CD8-positive, alpha-beta memory T cell (primary cell): Measurements from ENCODE around the gene ITGA2B. TPM values are rescaled to one million over a fixed set of nuclear protein-coding genes. Genes with fewer than 3 reads are reported as not detected.

Source experiments
- CTCF ChIA-PET: fragments of 350-600 bp; sonication (Branson Sonifier 250); formaldehyde crosslinking; loops from one replicate; lab custom pipeline; 2021; ENCODE audit warnings: antibody characterized with exemption; lab: Charles Lee
- POLR2A ChIA-PET: fragments of 350-600 bp; sonication (Branson Sonifier 250); formaldehyde crosslinking; loops from one replicate; lab custom pipeline; 2021; ENCODE audit warnings: antibody characterized with exemption; lab: Charles Lee
- DNase-seq, 5 donors: peaks; one replicate each; pipeline versions ENCODE4 v3.0.0 to v3.0.0-alpha.2; 2020 to 2022; ENCODE audit warnings: mixed read lengths in 1 of 5
- H3K27ac ChIP-seq: one replicate; pipeline ENCODE4 v1.7.0; 2013; ENCODE audit warnings: low read depth, mild to moderate bottlenecking, low read length, moderate library complexity
- H3K27me3 ChIP-seq: 2 replicates; pipeline ENCODE4 v1.7.0; 2013; ENCODE audit warnings: low read length, mild to moderate bottlenecking; ENCODE audit not compliant: insufficient read depth, poor library complexity, severe bottlenecking
- H3K36me3 ChIP-seq: 2 replicates; pipeline ENCODE4 v1.7.0; 2013; ENCODE audit warnings: mild to moderate bottlenecking, low read length, moderate library complexity; ENCODE audit not compliant: insufficient read depth
- H3K4me1 ChIP-seq: 2 replicates; pipeline ENCODE4 v1.7.0; 2013; ENCODE audit warnings: mild to moderate bottlenecking, low read length, moderate library complexity; ENCODE audit not compliant: insufficient read depth
- H3K4me3 ChIP-seq: 2 replicates; pipeline ENCODE4 v1.7.0; 2013; ENCODE audit warnings: mild to moderate bottlenecking, low read length
- H3K9me3 ChIP-seq: 2 replicates; pipeline ENCODE4 v1.7.0; 2013; ENCODE audit warnings: mild to moderate bottlenecking, low read length
- H3K27ac Mint-ChIP-seq, 8 donors: one replicate each; pipeline ENCODE4 v1.8.0; 2020 to 2021; ENCODE audit warnings: mixed read lengths in 8 of 8, mild to moderate bottlenecking in 6 of 8, inconsistent platforms in 3 of 8, moderate library complexity in 3 of 8
- H3K27me3 Mint-ChIP-seq, 2 donors: one replicate each; pipeline ENCODE4 v1.8.0; 2020 to 2021; ENCODE audit warnings: mixed read lengths in 2 of 2, mild to moderate bottlenecking in 1 of 2, moderate library complexity in 1 of 2
- H3K36me3 Mint-ChIP-seq, 3 donors: one replicate each; pipeline ENCODE4 v1.8.0; 2020 to 2021; ENCODE audit warnings: mixed read lengths in 3 of 3, inconsistent platforms in 1 of 3, mild to moderate bottlenecking in 1 of 3
- H3K4me1 Mint-ChIP-seq, 3 donors: one replicate each; pipeline ENCODE4 v1.8.0; 2020 to 2021; ENCODE audit warnings: mixed read lengths in 3 of 3, inconsistent platforms in 1 of 3, mild to moderate bottlenecking in 1 of 3
- H3K4me3 Mint-ChIP-seq, 7 donors: one replicate each; pipeline ENCODE4 v1.8.0; 2020 to 2021; ENCODE audit warnings: mixed read lengths in 7 of 7, mild to moderate bottlenecking in 6 of 7, moderate library complexity in 4 of 7, inconsistent platforms in 2 of 7
- H3K9me3 Mint-ChIP-seq, 5 donors: one replicate each; pipeline ENCODE4 v1.8.0; 2020 to 2022; ENCODE audit warnings: mixed read lengths in 5 of 5, mild to moderate bottlenecking in 3 of 5, moderate library complexity in 2 of 5, inconsistent platforms in 1 of 5
- polyA plus RNA-seq: library from polyadenylated mRNA; unstranded; fragments of 300-500 nt; fragmentation: Illumina TruSeq; gene quantifications from one replicate; pipeline ENCODE4 v1.2.3, GENCODE V29; 2021
- total RNA-seq, 2 experiments: library from RNA; stranded (reverse); gene quantifications; one replicate each; pipeline ENCODE4 v1.2.3, GENCODE V29; 2021

Gene ITGA2B
- total and polyA plus RNA-seq, 3 experiments from 2014 or later: 0.12 to 0.31 TPM; not detected in 1

GRCh38 chr17:44338702-44339101 is 50.7 kb downstream of the ITGA2B start:
- H3K36me3 ChIP-seq: no peaks in the 10 kb centered on the region
- no peaks in the 10 kb centered on the region for H3K4me1 ChIP-seq
- CTCF ChIA-PET: interaction anchor here (0.8 to 1.5 kb wide), 3 partner anchors 13 to 135 kb away, joined by 3 to 4 read pairs (median 4); no protein-coding TSS in a partner anchor
- Mint-ChIP-seq H3K36me3 (no peaks in the 10 kb centered on the region), H3K4me3 (no peak overlapping the region), H3K27me3 (peaks cover 14 to 24% of the 10 kb centered on the region in 2 donors), H3K27ac (no peak overlapping the region), H3K4me1 (no peaks in the 10 kb centered on the region), H3K9me3 (no peaks in the 10 kb centered on the region)
- H3K27ac ChIP-seq: no peak overlapping the region
- no peaks in the 10 kb centered on the region for H3K9me3 ChIP-seq
- DNase-seq: no peak
- no peak overlapping the region for H3K4me3 ChIP-seq
- no peaks in the 10 kb centered on the region for H3K27me3 ChIP-seq
- POLR2A ChIA-PET: no interaction called here

- no peaks in the 10 kb centered on the region for H3K9me3 Mint-ChIP-seq
- no peaks in the 10 kb centered on the region for H3K36me3 ChIP-seq
- POLR2A ChIA-PET: interaction anchor here (0.7 kb wide), 1 partner anchor 14 kb away, joined by 3 read pairs; no protein-coding TSS in a partner anchor
- CTCF ChIA-PET: interaction anchor here (0.8 to 2.4 kb wide), 4 partner anchors 10 to 138 kb away, joined by 3 to 12 read pairs (median 6); no protein-coding TSS in a partner anchor
- H3K36me3 Mint-ChIP-seq: no peaks in the 10 kb centered on the region
- no peak overlapping the region for H3K27ac ChIP-seq
- H3K27ac Mint-ChIP-seq: no peak overlapping the region
- no peaks in the 10 kb centered on the region for H3K27me3 ChIP-seq
- H3K27me3 Mint-ChIP-seq: peaks cover 10 to 19% of the 10 kb centered on the region in 2 donors
- no peak for DNase-seq
- H3K9me3 ChIP-seq: no peaks in the 10 kb centered on the region
- no peaks in the 10 kb centered on the region for H3K4me1 ChIP-seq
- no peak overlapping the region for H3K4me3 Mint-ChIP-seq
- no peak overlapping the region for H3K4me3 ChIP-seq
- peaks cover 5 to 6% (median 5%) of the 10 kb centered on the region in 3 donors for H3K4me1 Mint-ChIP-seq
Measured at GRCh38 chr17:44335968-44336367, 53.5 kb downstream of the ITGA2B start.

- CTCF ChIA-PET: interaction anchor here (0.8 to 2.4 kb wide), 4 partner anchors 10 to 137 kb away, joined by 3 to 12 read pairs (median 6); no protein-coding TSS in a partner anchor
- Mint-ChIP-seq H3K36me3 (no peaks in the 10 kb centered on the region), H3K4me1 (peaks cover 5 to 6% (median 5%) of the 10 kb centered on the region in 3 donors), H3K4me3 (no peak overlapping the region), H3K27me3 (peaks cover 10 to 16% of the 10 kb centered on the region in 2 donors), H3K9me3 (no peaks in the 10 kb centered on the region), H3K27ac (no peak overlapping the region)
- Histone ChIP-seq H3K27ac (no peak overlapping the region), H3K36me3 (no peaks in the 10 kb centered on the region), H3K9me3 (no peaks in the 10 kb centered on the region), H3K4me3 (no peak overlapping the region), H3K27me3 (no peaks in the 10 kb centered on the region), H3K4me1 (no peaks in the 10 kb centered on the region)
- POLR2A ChIA-PET: interaction anchor here (0.7 kb wide), 1 partner anchor 15 kb away, joined by 3 read pairs; no protein-coding TSS in a partner anchor
- no peak for DNase-seq
Measured at GRCh38 chr17:44335564-44335963, 53.9 kb downstream of the ITGA2B start.

- H3K9me3 ChIP-seq: no peaks in the 10 kb centered on the region
- H3K27me3 ChIP-seq: no peaks in the 10 kb centered on the region
- peaks cover 5 to 6% (median 5%) of the 10 kb centered on the region in 3 donors for H3K4me1 Mint-ChIP-seq
- no peak overlapping the region for H3K27ac Mint-ChIP-seq
- H3K27me3 Mint-ChIP-seq: peaks cover 7 to 10% of the 10 kb centered on the region in 2 donors
- H3K4me3 Mint-ChIP-seq: no peak overlapping the region
- POLR2A ChIA-PET: interaction anchor here (0.8 kb wide), 1 partner anchor 19 kb away, joined by 3 read pairs; no protein-coding TSS in a partner anchor
- no peaks in the 10 kb centered on the region for H3K9me3 Mint-ChIP-seq
- H3K4me1 ChIP-seq: no peaks in the 10 kb centered on the region
- no peaks in the 10 kb centered on the region for H3K36me3 ChIP-seq
- CTCF ChIA-PET: interaction anchor here (1.2 to 2.4 kb wide), 4 partner anchors 11 to 136 kb away, joined by 3 to 12 read pairs (median 6); partner anchors contain the start of gene GRN
- H3K27ac ChIP-seq: no peak overlapping the region
- H3K36me3 Mint-ChIP-seq: no peaks in the 10 kb centered on the region
- no peak overlapping the region for H3K4me3 ChIP-seq
- DNase-seq: no peak
Measured at GRCh38 chr17:44334727-44335126, 54.7 kb downstream of the ITGA2B start.

GRCh38 chr17:44334315-44334714 is 55.1 kb downstream of the ITGA2B start:
- ChIA-PET POLR2A (interaction anchor here (0.8 kb wide), 1 partner anchor 19 kb away, joined by 3 read pairs; no protein-coding TSS in a partner anchor), CTCF (interaction anchor here (1.4 to 4.6 kb wide), 3 partner anchors 11 to 124 kb away, joined by 5 to 100 read pairs (median 12); partner anchors contain the start of gene GRN)
- H3K27ac ChIP-seq: no peak overlapping the region

GRCh38 chr17:44333371-44333770 is 56.1 kb downstream of the ITGA2B start:
- ChIA-PET CTCF (interaction anchor here (3.6 to 4.6 kb wide), 2 partner anchors 121 to 131 kb away, joined by 10 to 100 read pairs; no protein-coding TSS in a partner anchor), POLR2A (interaction anchor here (1.0 kb wide), 1 partner anchor 130 kb away, joined by 3 read pairs; no protein-coding TSS in a partner anchor)
- no peak overlapping the region for H3K27ac Mint-ChIP-seq
- no peaks in the 10 kb centered on the region for H3K4me1 ChIP-seq
- H3K4me3 Mint-ChIP-seq: no peak overlapping the region
- peaks cover 5 to 6% (median 5%) of the 10 kb centered on the region in 3 donors for H3K4me1 Mint-ChIP-seq
- no peaks in the 10 kb centered on the region for H3K9me3 ChIP-seq
- no peaks in the 10 kb centered on the region for H3K36me3 Mint-ChIP-seq
- no peak for DNase-seq
- no peaks in the 10 kb centered on the region for H3K36me3 ChIP-seq
- H3K27ac ChIP-seq: no peak overlapping the region
- H3K27me3 ChIP-seq: no peaks in the 10 kb centered on the region
- peaks cover 6 to 7% of the 10 kb centered on the region in 2 donors for H3K27me3 Mint-ChIP-seq
- no peak overlapping the region for H3K4me3 ChIP-seq
- H3K9me3 Mint-ChIP-seq: no peaks in the 10 kb centered on the region

More at GRCh38 chr17:44334315-44334714, 55.1 kb downstream of the ITGA2B start:
- Mint-ChIP-seq H3K4me1 (peaks cover 5 to 6% (median 5%) of the 10 kb centered on the region in 3 donors), H3K4me3 (no peak overlapping the region), H3K36me3 (no peaks in the 10 kb centered on the region), H3K27me3 (peaks cover 6 to 10% of the 10 kb centered on the region in 2 donors), H3K27ac (peak overlapping the region in 1 of 8 donors; percentile 84), H3K9me3 (no peaks in the 10 kb centered on the region)
- no peak for DNase-seq
- H3K36me3 ChIP-seq: no peaks in the 10 kb centered on the region
- no peak overlapping the region for H3K4me3 ChIP-seq
- H3K27me3 ChIP-seq: no peaks in the 10 kb centered on the region
- no peaks in the 10 kb centered on the region for H3K9me3 ChIP-seq
- H3K4me1 ChIP-seq: no peaks in the 10 kb centered on the region

GRCh38 chr17:44331249-44331760 is 58.1 kb downstream of the ITGA2B start:
- POLR2A ChIA-PET: interaction anchor here (1.1 to 1.6 kb wide), 3 partner anchors 109 to 121 kb away, joined by 3 to 5 read pairs (median 4); no protein-coding TSS in a partner anchor
- peak overlapping the region in 3 of 8 donors; percentile 7 to 65 (median 47) for H3K27ac Mint-ChIP-seq
- Histone ChIP-seq H3K27me3 (no peaks in the 10 kb centered on the region), H3K4me3 (no peak overlapping the region), H3K36me3 (no peaks in the 10 kb centered on the region), H3K27ac (no peak overlapping the region), H3K9me3 (no peaks in the 10 kb centered on the region), H3K4me1 (peaks cover 4% of the 10 kb centered on the region)
- H3K4me1 Mint-ChIP-seq: peaks cover 14 to 16% (median 16%) of the 10 kb centered on the region in 3 donors
- no peaks in the 10 kb centered on the region for H3K9me3 Mint-ChIP-seq
- peak; percentile 50 to 79 (median 69) for DNase-seq
- peak overlapping the region in 1 of 7 donors; percentile 67 for H3K4me3 Mint-ChIP-seq
- peaks cover 0 to 3% (median 0%) of the 10 kb centered on the region in 3 donors for H3K36me3 Mint-ChIP-seq
- CTCF ChIA-PET: interaction anchor here (0.7 to 4.6 kb wide), 24 partner anchors 9 to 199 kb away, joined by 3 to 100 read pairs (median 4); partner anchors contain the start of genes GRN, RUNDC3A, TMUB2 and UBTF
- peaks cover 0 to 4% of the 10 kb centered on the region in 2 donors for H3K27me3 Mint-ChIP-seq
